SIG-M5 (cell line): ENCODE measurements around the gene CNIH1.

Experiments
- DNase-seq: peaks from one replicate; lab custom pipeline; 2025; lab: John Stamatoyannopoulos, UW

The CNIH1 gene

DNA sequence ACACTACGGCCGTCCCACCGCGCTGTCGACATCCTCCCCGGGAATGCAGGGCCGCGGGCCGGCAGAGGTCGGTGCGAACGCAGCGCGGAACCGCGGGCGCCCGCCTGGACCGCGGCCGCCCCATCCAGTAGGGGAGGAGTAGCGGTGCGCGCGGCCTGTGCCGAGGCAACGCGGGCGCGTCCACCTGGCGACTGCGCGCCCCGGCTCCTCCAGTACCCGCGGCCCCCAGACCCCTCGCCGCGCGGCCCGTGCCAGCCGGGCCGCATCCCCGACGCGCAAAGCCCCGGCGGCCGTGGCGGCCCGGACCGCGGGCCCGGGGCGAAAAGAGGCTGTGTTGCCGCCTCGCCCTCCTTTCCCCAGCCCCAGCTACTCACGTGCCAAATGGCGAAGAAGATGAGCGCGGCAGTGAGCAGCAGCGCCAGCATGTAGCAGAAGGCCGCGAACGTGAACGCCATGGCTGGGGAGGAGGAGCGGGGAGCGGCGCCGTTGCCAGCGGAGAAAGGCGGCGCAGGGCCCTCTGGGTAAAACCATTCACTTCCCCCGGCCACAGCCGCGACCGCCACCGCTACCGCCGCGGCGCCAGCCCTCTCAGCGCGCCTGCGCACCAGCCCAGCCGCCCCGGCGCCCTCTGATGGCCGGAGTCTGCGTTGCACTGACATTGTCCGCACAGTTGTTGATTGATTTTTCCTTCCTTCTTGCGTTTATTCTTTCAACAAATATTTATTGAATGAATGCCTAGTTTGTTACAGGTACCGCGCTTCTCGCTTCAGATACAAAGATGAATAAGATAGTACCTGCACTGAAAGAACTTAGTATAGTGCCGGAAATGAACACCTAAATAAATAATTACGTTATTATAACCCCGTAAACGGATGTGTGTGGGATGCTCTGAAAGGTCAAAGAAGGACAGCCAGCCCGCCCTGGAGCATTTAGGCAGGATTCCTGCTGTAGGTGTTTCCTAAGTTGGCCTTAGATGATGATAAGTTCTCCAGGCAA is at the start of gene CNIH1:
CNIH1 (minus strand) TSS at position 502 of the 996 bp plus-strand sequence; CDS start at position 455, 47 bp downstream.
- peak; percentile 54 for DNase-seq

DNA sequence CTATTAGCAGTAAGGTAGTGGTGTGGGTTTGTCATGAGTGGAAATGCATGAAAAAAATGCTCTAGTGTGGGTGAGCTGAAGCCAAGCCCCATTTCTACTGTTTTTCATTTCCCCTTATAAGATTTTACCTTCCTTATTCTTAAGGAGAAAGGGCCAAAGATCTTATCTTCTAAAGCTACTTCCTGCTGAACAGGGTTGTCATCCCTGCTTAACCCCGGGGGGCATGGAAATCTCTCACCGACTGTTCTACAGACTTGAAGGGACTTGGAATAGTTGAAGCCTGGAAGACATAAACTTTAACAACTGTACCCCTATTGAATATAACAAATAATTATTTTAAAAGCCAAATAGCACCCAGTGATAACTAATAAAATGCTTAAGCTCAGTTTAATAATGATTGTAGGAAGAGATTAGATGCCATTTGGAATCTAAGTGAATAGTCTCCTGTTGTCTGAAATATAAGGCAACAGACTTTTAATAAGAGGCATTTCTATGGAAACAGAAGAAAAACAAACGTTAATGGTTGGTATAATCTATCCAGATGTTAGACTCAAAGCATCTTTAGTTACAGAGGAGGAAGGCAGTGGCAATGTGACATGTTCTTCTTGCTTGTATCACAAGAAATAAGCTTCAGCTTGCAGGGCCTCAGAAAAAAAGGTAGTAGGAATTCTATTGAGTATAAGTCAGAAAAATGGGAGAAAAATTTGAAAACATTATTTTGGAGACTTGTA is 49.4 kb upstream of the CNIH1 start:
- no peak for DNase-seq

DNA sequence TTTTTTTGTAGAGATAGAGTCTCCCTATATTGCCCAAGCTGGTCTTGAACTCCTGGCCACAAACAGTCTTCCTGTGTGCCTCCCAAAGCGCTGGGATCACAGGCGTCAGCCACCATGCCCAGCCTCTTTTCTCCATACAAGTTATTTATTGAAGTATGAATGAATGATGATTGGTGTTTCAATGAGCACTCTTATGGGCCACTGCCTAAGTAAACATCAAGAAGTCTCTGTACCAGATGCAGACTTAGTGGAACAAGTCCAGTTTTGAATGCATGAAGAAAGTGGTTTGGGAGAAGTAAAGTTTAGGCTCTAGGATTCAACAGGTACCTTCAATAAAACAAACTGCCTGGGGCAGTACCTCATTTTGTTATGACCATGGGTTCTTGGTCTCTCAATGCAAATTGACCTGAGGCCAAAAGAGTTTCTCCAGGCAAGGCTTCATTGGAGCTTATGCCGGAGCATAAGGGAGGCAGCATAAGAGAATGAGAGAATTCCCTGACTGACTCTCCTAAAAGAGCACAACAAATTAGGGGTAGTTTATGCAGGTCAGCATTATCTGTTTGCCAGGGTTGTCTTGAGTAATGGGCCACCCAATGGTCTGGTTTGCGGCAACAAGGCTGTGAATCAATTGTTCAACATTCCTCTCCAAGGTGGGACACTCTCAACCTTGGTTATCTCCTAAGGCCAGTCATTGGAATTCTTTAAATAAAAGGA is 48.7 kb upstream of the CNIH1 start:
- DNase-seq: no peak

GRCh38 chr14:54489318-54489683 is 48.1 kb upstream of the CNIH1 start:
- no peak for DNase-seq

DNA sequence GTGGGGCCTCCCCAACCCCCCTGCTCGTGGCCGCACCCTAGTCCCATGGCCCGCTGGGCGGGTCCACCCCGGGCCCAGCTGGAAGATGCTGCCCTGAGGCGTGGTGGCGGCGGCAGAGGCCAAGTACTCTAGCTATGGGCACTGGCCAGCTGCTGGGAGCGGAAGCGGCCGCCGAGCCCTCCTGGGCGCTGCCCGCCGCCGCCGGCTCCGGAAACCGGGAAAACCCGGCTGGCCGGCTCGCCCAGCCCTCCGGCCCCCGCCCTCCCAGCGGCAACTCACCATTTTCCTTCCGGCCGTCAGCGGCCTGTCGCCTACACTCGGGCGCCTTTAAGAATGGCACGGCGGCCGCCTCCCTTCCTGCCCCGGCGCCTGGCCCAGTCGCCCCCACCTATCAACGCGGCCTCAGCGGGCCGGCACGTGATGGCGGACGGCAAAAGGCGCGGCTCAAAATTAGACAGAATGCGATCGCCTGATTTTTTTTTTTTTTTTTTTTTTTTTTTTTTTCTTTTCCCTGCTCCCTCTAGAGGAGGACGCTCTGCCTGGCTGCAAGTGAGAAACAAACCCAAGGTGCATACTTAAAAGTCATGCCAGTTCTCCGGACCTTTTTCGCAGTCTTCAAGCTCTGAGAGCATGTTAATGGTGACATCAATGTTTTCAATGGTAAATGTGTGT is 47.6 kb upstream of the CNIH1 start, which contains the start of gene GMFB:
GMFB (minus strand) TSS at position 335 of the 672 bp plus-strand sequence; CDS start at position 282, 53 bp downstream.
- DNase-seq: peak; percentile 4

GRCh38 chr14:54488318-54488645 is 47.1 kb upstream of the CNIH1 start:
- no peak for DNase-seq

GRCh38 chr14:54487771-54488170 is 46.6 kb upstream of the CNIH1 start:
- DNase-seq: no peak

GRCh38 chr14:54486685-54487084 is 45.5 kb upstream of the CNIH1 start:
- DNase-seq: no peak

- DNase-seq: no peak
These were observed 42.7 kb upstream of the CNIH1 start for GRCh38 chr14:54483846-54484245.

GRCh38 chr14:54483073-54483745 is 42.0 kb upstream of the CNIH1 start:
- no peak for DNase-seq

DNA sequence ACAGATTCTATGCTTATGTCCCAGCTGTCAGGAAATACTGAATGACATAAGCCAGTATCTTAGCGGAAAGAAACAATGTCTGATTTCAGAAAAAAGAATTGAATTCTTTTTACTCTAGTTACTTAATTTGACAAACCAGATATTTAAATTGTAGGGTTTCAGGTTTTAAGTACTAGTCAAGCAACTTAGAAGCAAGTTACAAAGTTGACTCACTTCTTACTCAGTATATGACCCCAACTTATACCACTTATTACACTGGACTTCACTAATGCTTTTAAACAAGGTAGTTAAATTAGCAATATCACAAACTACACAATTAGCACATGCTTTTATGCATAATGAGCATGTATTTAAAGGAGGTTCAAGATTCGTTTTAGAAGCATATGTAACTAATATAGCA is 40.5 kb upstream of the CNIH1 start:
- DNase-seq: no peak

- no peak for DNase-seq
These were observed 39.8 kb upstream of the CNIH1 start for GRCh38 chr14:54480830-54481562.

DNA sequence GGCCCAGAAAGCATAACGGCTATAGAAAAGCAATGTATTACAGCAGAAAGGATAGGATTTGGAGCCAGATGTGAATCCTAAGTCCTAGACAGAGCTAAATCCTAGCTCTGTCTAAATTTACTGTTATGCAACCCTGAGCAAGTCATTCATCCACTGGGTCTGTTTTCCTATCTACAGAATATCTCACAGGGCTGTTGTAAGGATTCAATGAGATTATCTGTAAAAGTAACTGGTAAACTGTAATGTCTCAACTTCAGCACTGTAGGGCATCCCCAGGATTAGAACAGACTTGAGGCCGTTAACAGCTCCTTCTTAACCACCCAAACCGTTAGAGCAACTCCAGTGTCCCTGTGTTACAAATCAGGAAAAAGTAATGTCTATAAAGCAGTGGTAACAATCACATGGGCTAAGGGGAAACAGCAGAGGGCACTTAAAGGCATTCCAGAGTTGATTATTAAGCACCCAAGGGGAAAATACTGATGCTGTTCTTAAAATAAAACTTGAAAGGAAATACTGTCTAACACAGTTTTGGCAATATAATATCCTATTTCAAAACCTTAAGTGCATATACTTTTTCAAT is 37.6 kb upstream of the CNIH1 start:
- DNase-seq: no peak

- no peak for DNase-seq
These were observed 34.7 kb upstream of the CNIH1 start for GRCh38 chr14:54475911-54476310.

DNA sequence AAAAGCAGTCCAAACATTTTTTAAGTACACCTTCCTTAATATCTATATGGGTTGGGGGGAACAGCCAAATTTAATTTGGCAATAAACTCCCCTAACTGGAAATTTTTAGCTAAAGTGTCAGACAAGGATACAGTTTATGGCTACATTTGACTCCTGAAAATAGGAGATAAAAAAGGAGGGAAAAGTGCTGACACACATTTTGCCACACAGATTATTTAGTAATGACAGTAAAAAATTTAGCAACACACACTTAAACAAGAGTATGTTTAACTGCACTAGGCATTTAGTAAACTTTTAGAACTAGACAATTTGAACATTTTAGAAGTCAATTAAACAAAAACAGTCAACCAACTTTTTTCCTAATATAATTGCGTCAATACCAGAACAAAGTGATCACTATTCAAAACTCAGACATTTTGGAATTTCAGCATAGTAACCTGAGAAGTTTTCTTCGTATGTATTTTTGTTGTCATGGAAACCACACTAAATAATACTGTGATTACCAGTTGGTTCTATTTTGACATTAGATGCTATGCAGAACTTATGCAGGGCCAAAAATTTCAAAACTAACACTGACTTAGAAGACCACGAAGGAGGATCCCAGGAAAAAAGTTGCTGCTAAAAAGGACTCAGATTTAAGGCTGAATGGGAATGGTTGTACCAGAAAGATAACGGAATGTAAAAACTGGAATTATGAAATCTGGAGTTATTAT is 34.2 kb upstream of the CNIH1 start:
- DNase-seq: no peak

- no peak for DNase-seq
These were observed 33.1 kb upstream of the CNIH1 start for GRCh38 chr14:54474232-54474793.

DNA sequence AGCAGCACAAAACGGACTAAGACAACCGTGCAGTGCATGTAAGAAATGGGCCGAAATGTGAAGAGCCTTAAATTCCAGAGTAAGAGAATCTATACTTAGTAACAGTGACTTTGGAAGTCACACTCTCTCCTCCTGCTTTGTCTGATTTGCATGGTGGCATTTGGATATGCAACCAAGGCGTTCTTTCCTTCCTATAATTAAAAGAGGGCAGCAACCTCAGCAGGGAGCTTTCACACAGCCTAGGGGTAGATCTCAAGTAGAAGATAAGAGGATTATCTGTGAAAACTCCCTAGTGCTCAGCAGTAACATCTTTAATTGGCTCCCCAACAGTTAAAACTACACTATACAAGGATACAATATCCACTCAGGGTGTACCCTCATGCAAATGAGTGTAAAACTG is 31.1 kb upstream of the CNIH1 start:
- DNase-seq: no peak

- DNase-seq: no peak
These were observed 30.5 kb upstream of the CNIH1 start for GRCh38 chr14:54471641-54472040.

DNA sequence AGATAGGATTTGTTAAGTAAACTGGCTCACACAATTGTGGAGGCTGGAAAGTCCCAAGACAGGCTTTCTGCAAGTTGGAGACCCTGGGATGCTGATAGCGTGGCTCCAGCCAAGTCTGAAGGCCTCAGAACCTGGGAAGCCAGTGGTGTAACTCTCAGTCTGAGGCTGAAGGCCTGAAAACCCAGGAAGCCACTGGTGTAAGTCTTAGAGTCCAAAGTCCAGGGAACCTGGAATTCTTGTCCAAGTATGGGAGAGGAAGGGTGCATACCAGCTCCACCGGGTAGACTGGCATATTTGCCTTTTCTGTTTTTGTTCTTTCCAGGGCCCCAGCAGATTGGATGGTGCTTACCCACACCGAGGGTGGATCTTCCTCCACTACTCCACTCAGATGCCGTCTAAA is 29.5 kb upstream of the CNIH1 start:
- no peak for DNase-seq
